Mammary epithelial cell (primary cell): Measurements from ENCODE around the gene CRYAB.

Experiments
- CTCF ChIP-seq, 2 donors: IDR thresholded peaks in 1 of 2; conservative IDR thresholded peaks in 1 of 2; 2 replicates each; pipeline ENCODE4 v1.5.1; 2011 to 2012; ENCODE audit warnings: inconsistent platforms in 2 of 2, low read length in 2 of 2, mild to moderate bottlenecking in 2 of 2, control low read depth in 1 of 2, low read depth in 1 of 2; ENCODE audit not compliant: insufficient read depth in 1 of 2; ENCODE audit errors: extremely low read depth in 1 of 2
- EZH2 ChIP-seq: IDR thresholded peaks from 2 replicates; pipeline ENCODE4 v1.6.1; 2012; ENCODE audit warnings: low read length, inconsistent platforms, borderline replicate concordance

- TF ChIP-seq CTCF (conservative IDR thresholded peaks at IDR 0.05 in 1 of 2, IDR thresholded peaks at IDR 0.05 in 1 of 2; ENCODE audit: extremely low read depth in 1 of 2, insufficient read depth in 1 of 2, low read depth in 1 of 2, low read length in 2 of 2) = no peak
- TF ChIP-seq EZH2 = no peak
These were observed 24.5 kb upstream of the CRYAB start for GRCh38 chr11:111936040-111936540.
